ENCODE measurements around the gene ARHGEF4. TPM values are rescaled to one million over a fixed set of nuclear protein-coding genes. Genes with fewer than 3 reads are reported as not detected.

The ARHGEF4 gene
- total RNA-seq, 2 donors from 2014 or later = 2.8 to 6.5 TPM

- no peaks in the 10 kb centered on the region for H3K9me3 ChIP-seq
- no peak overlapping the region for H3K4me3 ChIP-seq
- H3K4me1 ChIP-seq (ENCODE audit: control insufficient read depth in 1 of 2, low read depth in 2 of 2) = no peaks in the 10 kb centered on the region
- DNase-seq (ENCODE audit: low spot score) = no peak
- no peak overlapping the region for H3K27ac ChIP-seq
- ATAC-seq (ENCODE audit: insufficient number of reproducible peaks, low FRiP score, low read depth) = no peak
- TF ChIP-seq, protein P1, sequence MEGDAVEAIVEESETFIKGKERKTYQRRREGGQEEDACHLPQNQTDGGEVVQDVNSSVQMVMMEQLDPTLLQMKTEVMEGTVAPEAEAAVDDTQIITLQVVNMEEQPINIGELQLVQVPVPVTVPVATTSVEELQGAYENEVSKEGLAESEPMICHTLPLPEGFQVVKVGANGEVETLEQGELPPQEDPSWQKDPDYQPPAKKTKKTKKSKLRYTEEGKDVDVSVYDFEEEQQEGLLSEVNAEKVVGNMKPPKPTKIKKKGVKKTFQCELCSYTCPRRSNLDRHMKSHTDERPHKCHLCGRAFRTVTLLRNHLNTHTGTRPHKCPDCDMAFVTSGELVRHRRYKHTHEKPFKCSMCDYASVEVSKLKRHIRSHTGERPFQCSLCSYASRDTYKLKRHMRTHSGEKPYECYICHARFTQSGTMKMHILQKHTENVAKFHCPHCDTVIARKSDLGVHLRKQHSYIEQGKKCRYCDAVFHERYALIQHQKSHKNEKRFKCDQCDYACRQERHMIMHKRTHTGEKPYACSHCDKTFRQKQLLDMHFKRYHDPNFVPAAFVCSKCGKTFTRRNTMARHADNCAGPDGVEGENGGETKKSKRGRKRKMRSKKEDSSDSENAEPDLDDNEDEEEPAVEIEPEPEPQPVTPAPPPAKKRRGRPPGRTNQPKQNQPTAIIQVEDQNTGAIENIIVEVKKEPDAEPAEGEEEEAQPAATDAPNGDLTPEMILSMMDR (IDR thresholded peaks at IDR 0.05) = no peak
- no peaks in the 10 kb centered on the region for H3K36me3 ChIP-seq
- no peaks in the 10 kb centered on the region for H3K27me3 ChIP-seq (replicated peaks; ENCODE audit: insufficient read depth)
These were observed 9.8 kb upstream of the ARHGEF4 start for GRCh38 chr2:130826821-130827501.

- Histone ChIP-seq H3K27ac (no peak overlapping the region), H3K4me1 (ENCODE audit: control insufficient read depth in 1 of 2, low read depth in 2 of 2) (no peaks in the 10 kb centered on the region), H3K27me3 (replicated peaks; ENCODE audit: insufficient read depth) (no peaks in the 10 kb centered on the region), H3K36me3 (no peaks in the 10 kb centered on the region), H3K9me3 (no peaks in the 10 kb centered on the region), H3K4me3 (no peak overlapping the region)
- DNase-seq (ENCODE audit: low spot score) (no peak), ATAC-seq (ENCODE audit: insufficient number of reproducible peaks, low FRiP score, low read depth) (no peak)
- TF ChIP-seq, protein P1 (IDR thresholded peaks at IDR 0.05) = no peak
These were observed 9.0 kb upstream of the ARHGEF4 start for GRCh38 chr2:130827502-130828251.

- no peak overlapping the region for H3K4me3 ChIP-seq
- no peaks in the 10 kb centered on the region for H3K9me3 ChIP-seq
- no peaks in the 10 kb centered on the region for H3K4me1 ChIP-seq (ENCODE audit: control insufficient read depth in 1 of 2, low read depth in 2 of 2)
- TF ChIP-seq, protein P1 (IDR thresholded peaks at IDR 0.05) = no peak
- ATAC-seq (ENCODE audit: insufficient number of reproducible peaks, low FRiP score, low read depth) (no peak), DNase-seq (ENCODE audit: low spot score) (no peak)
- no peaks in the 10 kb centered on the region for H3K36me3 ChIP-seq
- H3K27me3 ChIP-seq (replicated peaks; ENCODE audit: insufficient read depth) = no peaks in the 10 kb centered on the region
- no peak overlapping the region for H3K27ac ChIP-seq
These were observed 8.3 kb upstream of the ARHGEF4 start for GRCh38 chr2:130828461-130828860.

DNA sequence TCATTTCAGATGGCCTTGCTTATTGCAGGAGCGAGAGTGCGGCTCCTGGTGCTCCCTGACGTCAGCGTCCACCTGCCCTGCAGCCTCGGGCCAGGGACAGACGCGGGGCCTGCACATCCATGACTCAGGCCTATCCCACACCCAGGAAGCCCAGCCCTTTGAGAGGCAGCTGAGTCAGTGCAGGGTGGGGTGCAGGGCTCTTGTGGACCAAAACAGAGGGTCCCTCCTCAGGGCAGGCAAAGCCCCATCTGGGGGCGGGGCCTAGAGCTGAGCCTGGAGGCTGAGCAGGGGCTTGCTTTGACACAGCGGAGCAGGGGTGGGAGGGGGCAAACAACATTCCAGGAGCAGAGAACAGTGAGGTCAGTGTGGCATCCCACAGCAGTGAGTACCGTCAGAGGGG lies 7.7 kb upstream of the ARHGEF4 start:
- ATAC-seq (ENCODE audit: insufficient number of reproducible peaks, low FRiP score, low read depth) (no peak), DNase-seq (ENCODE audit: low spot score) (no peak)
- Histone ChIP-seq H3K4me3 (no peak overlapping the region), H3K4me1 (ENCODE audit: control insufficient read depth in 1 of 2, low read depth in 2 of 2) (no peaks in the 10 kb centered on the region), H3K9me3 (no peaks in the 10 kb centered on the region), H3K27me3 (replicated peaks; ENCODE audit: insufficient read depth) (no peaks in the 10 kb centered on the region), H3K27ac (no peak overlapping the region), H3K36me3 (no peaks in the 10 kb centered on the region)
- TF ChIP-seq, protein P1 (IDR thresholded peaks at IDR 0.05) = no peak

DNA sequence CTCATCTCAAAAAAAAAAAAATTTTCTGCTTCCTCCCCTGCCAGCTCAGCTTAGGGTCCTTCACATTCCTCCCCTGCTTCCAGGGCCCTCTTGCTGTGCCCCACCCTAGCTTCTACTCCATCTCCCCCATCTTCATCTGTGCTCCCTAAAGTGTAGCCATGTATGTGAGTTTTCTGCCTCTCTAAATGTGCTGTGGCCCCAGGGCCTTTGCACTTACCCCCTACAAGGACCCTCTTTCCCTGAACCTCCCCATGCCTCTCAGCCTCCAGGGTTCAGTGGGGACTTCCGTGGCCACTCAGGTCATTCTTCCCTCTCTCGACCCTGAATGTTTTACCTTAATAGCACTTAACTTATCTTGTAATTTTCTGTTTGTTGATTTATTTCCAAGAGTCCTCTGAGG lies 6.2 kb upstream of the ARHGEF4 start:
- no peaks in the 10 kb centered on the region for H3K9me3 ChIP-seq
- no peaks in the 10 kb centered on the region for H3K36me3 ChIP-seq
- H3K4me1 ChIP-seq (ENCODE audit: control insufficient read depth in 1 of 2, low read depth in 2 of 2) = no peaks in the 10 kb centered on the region
- no peak overlapping the region for H3K4me3 ChIP-seq
- H3K27ac ChIP-seq = no peak overlapping the region
- no peaks in the 10 kb centered on the region for H3K27me3 ChIP-seq (replicated peaks; ENCODE audit: insufficient read depth)
- DNase-seq (ENCODE audit: low spot score) (no peak), ATAC-seq (ENCODE audit: insufficient number of reproducible peaks, low FRiP score, low read depth) (no peak)
- TF ChIP-seq, protein P1 (IDR thresholded peaks at IDR 0.05) = no peak

Data from thoracic aorta (tissue), 2 donors.